Upper lobe of left lung (tissue), 6 donors: ENCODE results near the gene THBS2. TPM values are rescaled to one million over a fixed set of nuclear protein-coding genes. Genes with fewer than 3 reads are reported as not detected.

Experiments
- ATAC-seq, 2 donors: fragments of 200-7000 bp; cut with Tn5 transposase; one replicate each; pipeline ENCODE4 v1.9.1; 2022; ENCODE audit warnings: mild to moderate bottlenecking in 2 of 2, moderate library complexity in 2 of 2; ENCODE audit not compliant: low FRiP score in 2 of 2
- DNase-seq, 2 donors: peaks; one replicate each; pipeline ENCODE4 v3.0.0-alpha.2; 2019 to 2020
- H3K27ac ChIP-seq, 4 donors: fragments of 200-600 bp; sonication (generic); one replicate each; pipeline ENCODE4 v1.5.1; 2016 to 2019
- H3K27me3 ChIP-seq, 4 donors: fragments of 200-600 bp; sonication (generic); one replicate each; pipeline ENCODE4 v1.5.1; 2017 to 2019
- H3K36me3 ChIP-seq, 4 donors: fragments of 200-600 bp; sonication (generic); one replicate each; pipeline ENCODE4 v1.5.1; 2016 to 2019
- H3K4me1 ChIP-seq, 4 donors: fragments of 200-600 bp; sonication (generic); one replicate each; pipeline ENCODE4 v1.5.1; 2018 to 2019
- H3K4me3 ChIP-seq, 4 donors: fragments of 200-600 bp; sonication (generic); one replicate each; pipeline ENCODE4 v1.5.1; 2017 to 2019; ENCODE audit warnings: mild to moderate bottlenecking in 2 of 4, moderate library complexity in 1 of 4
- H3K9me3 ChIP-seq, 4 donors: fragments of 200-600 bp; sonication (generic); one replicate each; pipeline ENCODE4 v1.5.1; 2018 to 2019
- CTCF ChIP-seq, 6 experiments: fragments of 450-650 bp in 4 of 6; fragments of 200-600 bp in 2 of 6; sonication (generic) in 2 of 6; IDR thresholded peaks; one replicate each; pipeline ENCODE4 v1.5.1; 2016 to 2019; ENCODE audit warnings: antibody characterized with exemption in 6 of 6
- EP300 ChIP-seq, 4 donors: sonication (generic); formaldehyde crosslinking; IDR thresholded peaks; one replicate each; pipeline ENCODE4 v1.5.1; 2017; ENCODE audit warnings: antibody characterized with exemption in 4 of 4, control low read depth in 2 of 4
- POLR2A ChIP-seq, 4 donors: fragments of 450-650 bp; IDR thresholded peaks; one replicate each; pipeline ENCODE4 v1.5.1; 2016 to 2017; ENCODE audit warnings: antibody characterized with exemption in 4 of 4, mild to moderate bottlenecking in 2 of 4
- POLR2AphosphoS5 ChIP-seq, 2 donors: sonication (generic); formaldehyde crosslinking; IDR thresholded peaks; one replicate each; pipeline ENCODE4 v1.5.1; 2017; ENCODE audit warnings: antibody characterized with exemption in 2 of 2
- WGBS, 2 donors: methylation state at CpG; one replicate each; pipeline ENCODE4 v1.1.5; 2017 to 2018; 5-methylcytosine and 5-hydroxymethylcytosine counted together
- total RNA-seq, 6 donors: library from RNA; depleted of rRNA in 4 of 6; stranded (reverse); fragments of >200 nt in 4 of 6; gene quantifications; one replicate each; pipeline versions ENCODE4 v1.1.0 to v1.2.1, GENCODE V29; 2016 to 2021
- donor health status: DM: no; HTN: no; CAD: no; lungs with moderate emphysema.
- donor health status: DM: no; HTN: yes; CAD: no; lungs with severe emphysema.

Gene THBS2
- total RNA-seq, 6 donors from 2014 or later: 5.3 to 43.2 (median 17.3) TPM

DNA sequence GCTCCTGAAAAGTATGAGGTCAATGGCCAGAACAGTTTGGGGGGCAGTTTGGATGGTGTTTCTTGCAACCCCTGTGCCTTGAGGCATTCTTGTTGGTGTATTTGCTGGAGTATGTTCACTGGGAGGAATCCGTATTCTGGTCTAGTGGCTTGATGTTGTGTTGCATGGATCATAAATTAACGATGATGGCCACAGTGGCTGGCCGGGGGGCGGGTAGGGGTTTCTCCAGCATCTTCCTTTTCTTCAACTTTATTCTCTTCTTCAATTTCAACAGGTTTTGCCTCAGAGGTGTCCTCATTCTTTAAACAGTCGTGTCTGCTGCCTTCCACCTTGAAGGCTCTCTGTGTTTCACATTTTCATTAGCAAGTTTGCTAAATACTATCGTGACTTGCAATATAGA lies 43.0 kb upstream of the THBS2 start:
- WGBS, 2 donors: 75 to 80% methylated on average over 6 of the region's 6 CpGs
- Histone ChIP-seq H3K4me1 (peaks cover 0 to 4% (median 0%) of the 10 kb centered on the region in 4 donors), H3K27me3 (no peaks in the 10 kb centered on the region), H3K36me3 (no peaks in the 10 kb centered on the region), H3K4me3 (no peak overlapping the region), H3K27ac (no peak overlapping the region), H3K9me3 (no peaks in the 10 kb centered on the region)
- DNase-seq: no peak
- no peak for ATAC-seq
- TF ChIP-seq POLR2AphosphoS5 (IDR thresholded peaks at IDR 0.05) (no peak), CTCF (IDR thresholded peaks at IDR 0.05) (no peak), EP300 (IDR thresholded peaks at IDR 0.05) (no peak), POLR2A (IDR thresholded peaks at IDR 0.05) (no peak)

GRCh38 chr6:169296170-169296569 lies 42.5 kb upstream of the THBS2 start:
- Histone ChIP-seq H3K4me1 (peaks cover 0 to 4% (median 0%) of the 10 kb centered on the region in 4 donors), H3K4me3 (no peak overlapping the region), H3K27me3 (no peaks in the 10 kb centered on the region), H3K9me3 (no peaks in the 10 kb centered on the region), H3K27ac (no peak overlapping the region), H3K36me3 (no peaks in the 10 kb centered on the region)
- 65 to 68% methylated on average over 1 of the region's 1 CpG for WGBS, 2 donors
- ATAC-seq (no peak), DNase-seq (no peak)
- TF ChIP-seq EP300 (IDR thresholded peaks at IDR 0.05): no peak
- no peak for TF ChIP-seq CTCF (IDR thresholded peaks at IDR 0.05)
- no peak for TF ChIP-seq POLR2AphosphoS5 (IDR thresholded peaks at IDR 0.05)
- TF ChIP-seq POLR2A (IDR thresholded peaks at IDR 0.05): no peak

DNA sequence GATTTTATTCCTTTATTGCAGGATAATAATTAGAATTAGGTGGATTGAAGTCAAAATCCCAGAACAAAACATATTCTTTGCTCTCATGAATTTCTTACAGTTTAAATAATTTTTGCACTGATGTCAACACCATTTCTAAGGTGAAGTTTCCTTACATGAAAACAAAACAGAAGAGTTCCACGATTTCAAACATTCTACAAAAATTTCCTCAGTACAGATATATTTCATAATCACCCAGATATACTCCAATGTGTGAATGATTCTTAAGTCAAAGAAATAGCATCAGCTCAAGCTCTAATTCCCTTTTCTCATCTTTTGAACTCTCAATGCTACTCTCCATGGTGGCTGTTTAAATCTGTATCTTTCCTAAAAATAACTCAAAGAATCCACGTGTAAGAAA lies 39.5 kb upstream of the THBS2 start:
- TF ChIP-seq POLR2AphosphoS5 (IDR thresholded peaks at IDR 0.05) (no peak), POLR2A (IDR thresholded peaks at IDR 0.05) (no peak), CTCF (IDR thresholded peaks at IDR 0.05) (no peak), EP300 (IDR thresholded peaks at IDR 0.05) (no peak)
- Histone ChIP-seq H3K36me3 (no peaks in the 10 kb centered on the region), H3K27ac (no peak overlapping the region), H3K4me1 (peaks cover 0 to 4% (median 0%) of the 10 kb centered on the region in 4 donors), H3K9me3 (no peaks in the 10 kb centered on the region), H3K4me3 (no peak overlapping the region), H3K27me3 (no peaks in the 10 kb centered on the region)
- no peak for ATAC-seq
- 44 to 53% methylated on average over 2 of the region's 2 CpGs for WGBS, 2 donors
- no peak for DNase-seq

GRCh38 chr6:169292338-169293124 lies 38.9 kb upstream of the THBS2 start:
- H3K27me3 ChIP-seq: no peaks in the 10 kb centered on the region
- peak; percentile 6 to 76 for ATAC-seq
- H3K4me1 ChIP-seq: peaks cover 0 to 4% (median 0%) of the 10 kb centered on the region in 4 donors
- H3K9me3 ChIP-seq: no peaks in the 10 kb centered on the region
- no peaks in the 10 kb centered on the region for H3K36me3 ChIP-seq
- WGBS, 2 donors: 67 to 75% methylated on average over 9 to 11 of the region's 11 CpGs
- no peak overlapping the region for H3K4me3 ChIP-seq
- H3K27ac ChIP-seq: no peak overlapping the region
- peak in 1 of 2 donors; percentile 54 for DNase-seq
- TF ChIP-seq POLR2A (IDR thresholded peaks at IDR 0.05) (no peak), CTCF (IDR thresholded peaks at IDR 0.05) (no peak), POLR2AphosphoS5 (IDR thresholded peaks at IDR 0.05) (no peak), EP300 (IDR thresholded peaks at IDR 0.05) (no peak)
